ENCODE results near the gene ATP8A2.

DNA sequence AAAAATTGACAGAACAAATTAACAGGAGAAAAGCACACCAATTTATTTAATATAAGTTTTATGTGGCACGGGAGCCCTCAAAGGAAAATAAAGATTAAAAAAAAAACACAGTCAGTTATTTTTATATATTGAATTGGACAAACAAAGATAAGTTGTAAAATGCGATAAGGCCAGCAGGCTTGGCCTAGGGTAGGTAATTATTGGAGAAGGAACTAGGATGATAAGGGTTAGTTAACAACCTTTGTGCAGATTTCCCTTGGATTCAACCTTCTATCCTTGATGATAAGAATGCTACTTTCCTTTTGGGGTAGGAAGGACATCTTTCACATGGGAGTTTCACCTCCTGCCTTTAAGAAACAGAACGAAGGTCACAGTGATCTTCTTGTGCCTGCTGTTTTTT is 427.2 kb downstream of the ATP8A2 start:
- TF ChIP-seq, protein P1, sequence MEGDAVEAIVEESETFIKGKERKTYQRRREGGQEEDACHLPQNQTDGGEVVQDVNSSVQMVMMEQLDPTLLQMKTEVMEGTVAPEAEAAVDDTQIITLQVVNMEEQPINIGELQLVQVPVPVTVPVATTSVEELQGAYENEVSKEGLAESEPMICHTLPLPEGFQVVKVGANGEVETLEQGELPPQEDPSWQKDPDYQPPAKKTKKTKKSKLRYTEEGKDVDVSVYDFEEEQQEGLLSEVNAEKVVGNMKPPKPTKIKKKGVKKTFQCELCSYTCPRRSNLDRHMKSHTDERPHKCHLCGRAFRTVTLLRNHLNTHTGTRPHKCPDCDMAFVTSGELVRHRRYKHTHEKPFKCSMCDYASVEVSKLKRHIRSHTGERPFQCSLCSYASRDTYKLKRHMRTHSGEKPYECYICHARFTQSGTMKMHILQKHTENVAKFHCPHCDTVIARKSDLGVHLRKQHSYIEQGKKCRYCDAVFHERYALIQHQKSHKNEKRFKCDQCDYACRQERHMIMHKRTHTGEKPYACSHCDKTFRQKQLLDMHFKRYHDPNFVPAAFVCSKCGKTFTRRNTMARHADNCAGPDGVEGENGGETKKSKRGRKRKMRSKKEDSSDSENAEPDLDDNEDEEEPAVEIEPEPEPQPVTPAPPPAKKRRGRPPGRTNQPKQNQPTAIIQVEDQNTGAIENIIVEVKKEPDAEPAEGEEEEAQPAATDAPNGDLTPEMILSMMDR (IDR thresholded peaks at IDR 0.05) = no peak
- TF ChIP-seq POLR2A (IDR thresholded peaks at IDR 0.05) = no peak
- no peak for TF ChIP-seq POLR2AphosphoS5 (IDR thresholded peaks at IDR 0.05)
